Nephron (organoid): ENCODE data around the gene IL13RA1.
"Not testable (repeated sequence)": the region's sequence is repeated elsewhere in the genome, so short reads cannot be mapped to it uniquely, and the experiment has no call there.

Experiments
- H3K27ac Mint-ChIP-seq, 3 experiments: 2 replicates each; pipeline ENCODE4 v1.8.0; 2020; ENCODE audit warnings: mixed read lengths in 3 of 3, mild to moderate bottlenecking in 2 of 3, moderate library complexity in 1 of 3
- H3K27me3 Mint-ChIP-seq: 2 replicates; pipeline ENCODE4 v1.8.0; 2021; ENCODE audit warnings: low read depth, mild to moderate bottlenecking, moderate library complexity, mixed read lengths
- H3K36me3 Mint-ChIP-seq: 2 replicates; pipeline ENCODE4 v1.8.0; 2020; ENCODE audit warnings: low read depth, mixed read lengths
- H3K4me1 Mint-ChIP-seq: 2 replicates; pipeline ENCODE4 v1.8.0; 2020; ENCODE audit warnings: mixed read lengths
- H3K4me3 Mint-ChIP-seq, 3 experiments: 2 replicates each; pipeline ENCODE4 v1.8.0; 2020; ENCODE audit warnings: mild to moderate bottlenecking in 3 of 3, mixed read lengths in 3 of 3, moderate library complexity in 2 of 3
- H3K9me3 Mint-ChIP-seq: 2 replicates; pipeline ENCODE4 v1.8.0; 2020; ENCODE audit warnings: mixed read lengths
- CTCF ChIP-seq, 3 experiments: fragments of 200-600 bp; sonication (generic); IDR thresholded peaks; one replicate each; pipeline ENCODE4 v1.5.0; 2021; ENCODE audit warnings: antibody characterized with exemption in 3 of 3; ENCODE audit not compliant: unreplicated experiment in 3 of 3

The IL13RA1 gene

GRCh38 chrX:118807151-118808017 is 80.0 kb downstream of the IL13RA1 start:
- peaks cover 4% of the 10 kb centered on the region for H3K27me3 Mint-ChIP-seq
- H3K27ac Mint-ChIP-seq: no peak overlapping the region
- TF ChIP-seq CTCF (IDR thresholded peaks at IDR 0.05; ENCODE audit: unreplicated experiment in 3 of 3): peak; percentile 55 to 63 (median 61)
- peaks cover 7% of the 10 kb centered on the region for H3K9me3 Mint-ChIP-seq
- peaks cover 5% of the 10 kb centered on the region for H3K4me1 Mint-ChIP-seq
- H3K36me3 Mint-ChIP-seq: no peaks in the 10 kb centered on the region
- H3K4me3 Mint-ChIP-seq: no peak overlapping the region

GRCh38 chrX:118817257-118817656 is 89.9 kb downstream of the IL13RA1 start:
- not testable (repeated sequence) for H3K27ac Mint-ChIP-seq, H3K4me1 Mint-ChIP-seq, H3K27me3 Mint-ChIP-seq, H3K9me3 Mint-ChIP-seq, H3K4me3 Mint-ChIP-seq, H3K36me3 Mint-ChIP-seq

- Mint-ChIP-seq H3K4me3 (peak within 1 kb of the TSS; percentile 84 to 93 (median 87)), H3K4me1 (peaks cover 16% of the 10 kb centered on the region), H3K27me3 (peaks cover 45% of the 10 kb centered on the region), H3K27ac (no peak within 1 kb of the TSS), H3K36me3 (no peaks in the 10 kb centered on the region), H3K9me3 (peaks cover 17% of the 10 kb centered on the region)
- no peak for TF ChIP-seq CTCF (IDR thresholded peaks at IDR 0.05; ENCODE audit: unreplicated experiment in 3 of 3)
These were observed 96.1 kb downstream of the IL13RA1 start, which contains the start of gene ZCCHC12 for GRCh38 chrX:118823263-118824172. Gene ZCCHC12, plus strand, starts transcription at chrX:118823824. Its CDS starts 1,421 bp downstream, at chrX:118825245.

- H3K4me3 Mint-ChIP-seq: peak overlapping the region; percentile 84 to 93 (median 87)
- peaks cover 52% of the 10 kb centered on the region for H3K27me3 Mint-ChIP-seq
- no peak for TF ChIP-seq CTCF (IDR thresholded peaks at IDR 0.05; ENCODE audit: unreplicated experiment in 3 of 3)
- peaks cover 16% of the 10 kb centered on the region for H3K4me1 Mint-ChIP-seq
- H3K9me3 Mint-ChIP-seq: peaks cover 17% of the 10 kb centered on the region
- no peaks in the 10 kb centered on the region for H3K36me3 Mint-ChIP-seq
- no peak overlapping the region for H3K27ac Mint-ChIP-seq
These were observed 96.8 kb downstream of the IL13RA1 start for GRCh38 chrX:118824173-118824730.

GRCh38 chrX:118825227-118825626 is 97.8 kb downstream of the IL13RA1 start:
- Mint-ChIP-seq H3K36me3 (no peaks in the 10 kb centered on the region), H3K27me3 (peaks cover 52% of the 10 kb centered on the region), H3K4me3 (peak overlapping the region; percentile 25 to 54 (median 41)), H3K9me3 (peaks cover 19% of the 10 kb centered on the region), H3K27ac (no peak overlapping the region), H3K4me1 (peaks cover 16% of the 10 kb centered on the region)
- TF ChIP-seq CTCF (IDR thresholded peaks at IDR 0.05; ENCODE audit: unreplicated experiment in 3 of 3): no peak
